ENCODE data around the gene MAML2. TPM values are rescaled to one million over a fixed set of nuclear protein-coding genes. Genes with fewer than 3 reads are reported as not detected.

Gene MAML2
- total RNA-seq, 4 donors from 2014 or later = 34.3 to 58.8 (median 56.0) TPM

GRCh38 chr11:96157517-96157873 lies 185.5 kb downstream of the MAML2 start:
- no peak for TF ChIP-seq CTCF (IDR thresholded peaks at IDR 0.05; ENCODE audit: low read depth)

GRCh38 chr11:96156379-96156722 lies 186.6 kb downstream of the MAML2 start:
- no peak for TF ChIP-seq CTCF (IDR thresholded peaks at IDR 0.05; ENCODE audit: low read depth)

GRCh38 chr11:96155627-96156378 lies 187.2 kb downstream of the MAML2 start:
- TF ChIP-seq CTCF (IDR thresholded peaks at IDR 0.05; ENCODE audit: low read depth) = no peak

GRCh38 chr11:96154802-96155520 lies 188.0 kb downstream of the MAML2 start:
- no peak for TF ChIP-seq CTCF (IDR thresholded peaks at IDR 0.05; ENCODE audit: low read depth)

GRCh38 chr11:96152623-96153022 lies 190.4 kb downstream of the MAML2 start:
- TF ChIP-seq CTCF (IDR thresholded peaks at IDR 0.05; ENCODE audit: low read depth) = no peak

GRCh38 chr11:96151501-96151900 lies 191.5 kb downstream of the MAML2 start:
- TF ChIP-seq CTCF (IDR thresholded peaks at IDR 0.05; ENCODE audit: low read depth) = no peak

GRCh38 chr11:96150609-96151008 lies 192.4 kb downstream of the MAML2 start:
- no peak for TF ChIP-seq CTCF (IDR thresholded peaks at IDR 0.05; ENCODE audit: low read depth)
